Progenitor cell of endocrine pancreas (in vitro differentiated cells): ENCODE results near the gene GPR78. TPM values are rescaled to one million over a fixed set of nuclear protein-coding genes. Genes with fewer than 3 reads are reported as not detected.

Experiments
- DNase-seq: peaks from one replicate; pipeline ENCODE4 v3.0.0; 2021; ENCODE audit warnings: low spot score; ENCODE audit not compliant: unreplicated experiment
- H3K27ac Mint-ChIP-seq: 2 replicates; pipeline ENCODE4 v1.8.0; 2021; ENCODE audit warnings: mild to moderate bottlenecking, moderate library complexity, mixed read lengths
- H3K27me3 Mint-ChIP-seq: 2 replicates; pipeline ENCODE4 v1.8.0; 2021; ENCODE audit warnings: mixed read lengths
- H3K36me3 Mint-ChIP-seq: 2 replicates; pipeline ENCODE4 v1.8.0; 2022; ENCODE audit warnings: mixed read lengths; ENCODE audit not compliant: insufficient read depth
- H3K4me1 Mint-ChIP-seq: 2 replicates; pipeline ENCODE4 v1.8.0; 2021; ENCODE audit warnings: low read depth, mixed read lengths
- H3K4me3 Mint-ChIP-seq: 2 replicates; pipeline ENCODE4 v1.8.0; 2021; ENCODE audit warnings: low read depth, mild to moderate bottlenecking, moderate library complexity, mixed read lengths
- H3K9me3 Mint-ChIP-seq: 2 replicates; pipeline ENCODE4 v1.8.0; 2021; ENCODE audit warnings: low read depth, mixed read lengths
- total RNA-seq: library from RNA; stranded (reverse); gene quantifications from 2 replicates; pipeline ENCODE4 v1.2.1, GENCODE V29; 2021
- TF ChIP-seq, protein P1 (sequence below): fragments of 200-600 bp; sonication (generic); IDR thresholded peaks from one replicate; pipeline ENCODE4 v1.5.0; 2021; ENCODE audit warnings: antibody characterized with exemption, mild to moderate bottlenecking; ENCODE audit not compliant: unreplicated experiment

Gene GPR78
- total RNA-seq, 1 donor from 2014 or later, result 0.31 TPM

DNA sequence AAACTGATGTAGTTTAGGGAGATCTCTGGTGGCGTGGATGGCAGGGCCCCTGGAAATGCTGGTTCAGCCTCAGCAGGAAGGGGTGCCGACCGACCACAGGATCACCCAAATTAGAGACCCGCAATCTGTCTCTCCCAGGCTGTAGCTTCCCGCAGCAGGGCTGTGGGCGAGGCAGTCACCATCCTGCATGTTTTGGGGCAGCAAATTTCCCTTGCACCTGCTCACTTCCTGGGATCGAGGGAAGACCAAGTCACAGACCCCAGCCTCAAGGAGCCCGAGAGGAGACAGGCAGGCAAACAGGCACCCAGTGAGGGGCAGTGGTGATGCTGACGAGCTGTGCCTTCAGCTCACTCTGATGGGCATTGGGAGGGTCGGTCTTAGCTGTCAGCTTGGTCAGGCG is 21.2 kb upstream of the GPR78 start:
- no peak overlapping the region for H3K4me3 Mint-ChIP-seq
- H3K27ac Mint-ChIP-seq, result no peak overlapping the region
- no peaks in the 10 kb centered on the region for H3K36me3 Mint-ChIP-seq
- no peaks in the 10 kb centered on the region for H3K9me3 Mint-ChIP-seq
- H3K4me1 Mint-ChIP-seq, result peaks cover 22% of the 10 kb centered on the region
- peaks cover 2% of the 10 kb centered on the region for H3K27me3 Mint-ChIP-seq
- TF ChIP-seq, protein P1, sequence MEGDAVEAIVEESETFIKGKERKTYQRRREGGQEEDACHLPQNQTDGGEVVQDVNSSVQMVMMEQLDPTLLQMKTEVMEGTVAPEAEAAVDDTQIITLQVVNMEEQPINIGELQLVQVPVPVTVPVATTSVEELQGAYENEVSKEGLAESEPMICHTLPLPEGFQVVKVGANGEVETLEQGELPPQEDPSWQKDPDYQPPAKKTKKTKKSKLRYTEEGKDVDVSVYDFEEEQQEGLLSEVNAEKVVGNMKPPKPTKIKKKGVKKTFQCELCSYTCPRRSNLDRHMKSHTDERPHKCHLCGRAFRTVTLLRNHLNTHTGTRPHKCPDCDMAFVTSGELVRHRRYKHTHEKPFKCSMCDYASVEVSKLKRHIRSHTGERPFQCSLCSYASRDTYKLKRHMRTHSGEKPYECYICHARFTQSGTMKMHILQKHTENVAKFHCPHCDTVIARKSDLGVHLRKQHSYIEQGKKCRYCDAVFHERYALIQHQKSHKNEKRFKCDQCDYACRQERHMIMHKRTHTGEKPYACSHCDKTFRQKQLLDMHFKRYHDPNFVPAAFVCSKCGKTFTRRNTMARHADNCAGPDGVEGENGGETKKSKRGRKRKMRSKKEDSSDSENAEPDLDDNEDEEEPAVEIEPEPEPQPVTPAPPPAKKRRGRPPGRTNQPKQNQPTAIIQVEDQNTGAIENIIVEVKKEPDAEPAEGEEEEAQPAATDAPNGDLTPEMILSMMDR, result no peak
- DNase-seq, result no peak

DNA sequence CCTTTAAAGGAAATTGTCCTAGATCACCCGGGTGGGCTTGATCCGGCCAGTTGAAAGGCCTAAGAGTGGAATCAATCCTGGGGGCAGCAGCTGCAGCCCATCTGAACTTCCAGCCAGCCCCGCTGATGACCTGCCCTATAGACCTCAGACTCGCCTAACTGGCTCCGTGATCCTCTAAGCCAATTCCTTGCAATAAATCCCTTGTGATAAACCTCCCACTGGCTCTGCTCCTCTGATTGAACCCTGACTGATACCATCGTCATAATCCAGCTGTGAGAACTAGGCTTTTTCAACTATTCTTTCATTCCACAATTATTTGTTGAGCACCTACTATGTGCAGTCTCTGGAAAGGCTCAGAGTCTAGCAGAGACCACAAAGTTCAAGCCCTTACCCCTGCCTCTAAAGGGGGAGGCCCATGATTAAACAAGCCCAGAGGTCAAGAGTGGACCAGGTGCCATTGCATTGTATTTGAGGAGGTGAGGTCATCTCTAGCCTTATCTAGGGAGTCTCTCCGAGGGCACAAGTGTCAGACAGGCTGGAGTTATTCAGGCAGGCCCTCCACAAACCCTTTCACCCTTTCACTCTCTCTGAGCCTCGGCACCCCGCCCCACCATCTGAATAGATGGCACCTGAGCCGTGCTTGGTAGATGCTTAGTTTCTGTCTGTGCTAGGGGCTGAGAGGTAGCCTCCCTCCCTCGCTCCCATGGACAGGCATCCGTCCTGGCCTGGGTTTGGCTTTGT is 20.5 kb upstream of the GPR78 start:
- peaks cover 22% of the 10 kb centered on the region for H3K4me1 Mint-ChIP-seq
- no peaks in the 10 kb centered on the region for H3K27me3 Mint-ChIP-seq
- H3K9me3 Mint-ChIP-seq, result no peaks in the 10 kb centered on the region
- H3K27ac Mint-ChIP-seq, result no peak overlapping the region
- H3K4me3 Mint-ChIP-seq, result no peak overlapping the region
- no peak for DNase-seq
- TF ChIP-seq, protein P1, result no peak
- H3K36me3 Mint-ChIP-seq, result no peaks in the 10 kb centered on the region

DNA sequence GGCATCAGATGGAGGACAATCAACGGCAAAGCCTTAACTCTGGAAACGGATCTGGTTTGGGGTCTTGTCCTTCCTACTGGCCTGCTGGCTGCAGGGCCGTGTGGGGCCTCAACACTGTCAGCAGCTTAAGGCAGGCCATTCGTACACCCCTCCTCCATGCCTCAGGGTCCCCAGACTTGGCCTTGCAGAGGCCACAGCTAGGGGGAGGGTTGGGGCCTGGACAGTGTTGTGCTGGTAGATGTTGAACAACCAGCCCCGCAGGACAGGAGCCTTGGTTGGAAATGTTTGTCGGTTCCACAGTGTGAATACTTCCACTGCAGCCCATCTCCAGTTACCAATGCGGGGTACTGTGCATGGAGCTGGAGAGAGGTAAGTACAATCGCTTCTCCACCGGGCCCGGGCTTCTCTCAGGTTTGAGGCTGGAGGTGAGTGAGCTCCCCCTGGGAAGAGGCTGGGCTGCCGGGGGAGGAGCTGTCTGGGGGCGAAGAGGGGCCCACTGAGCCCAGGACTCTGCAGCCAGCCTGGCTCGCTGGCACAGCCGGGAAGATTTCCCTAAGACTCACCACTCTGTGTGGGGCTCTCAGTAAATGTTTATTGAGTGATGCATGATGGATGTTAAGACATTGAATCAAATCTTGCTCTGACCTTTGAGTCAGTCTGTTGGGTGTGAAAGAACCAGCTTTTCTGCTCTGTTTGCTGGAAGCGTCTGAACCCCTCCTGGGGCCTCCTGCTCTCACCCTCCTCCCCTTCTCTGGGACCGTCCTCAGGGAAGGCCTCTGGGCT is 19.7 kb upstream of the GPR78 start:
- no peak for DNase-seq
- Mint-ChIP-seq H3K36me3 (no peaks in the 10 kb centered on the region), H3K4me3 (no peak overlapping the region), H3K9me3 (no peaks in the 10 kb centered on the region), H3K27me3 (no peaks in the 10 kb centered on the region), H3K4me1 (peaks cover 22% of the 10 kb centered on the region), H3K27ac (peak overlapping the region; percentile 85)
- TF ChIP-seq, protein P1, result no peak

DNA sequence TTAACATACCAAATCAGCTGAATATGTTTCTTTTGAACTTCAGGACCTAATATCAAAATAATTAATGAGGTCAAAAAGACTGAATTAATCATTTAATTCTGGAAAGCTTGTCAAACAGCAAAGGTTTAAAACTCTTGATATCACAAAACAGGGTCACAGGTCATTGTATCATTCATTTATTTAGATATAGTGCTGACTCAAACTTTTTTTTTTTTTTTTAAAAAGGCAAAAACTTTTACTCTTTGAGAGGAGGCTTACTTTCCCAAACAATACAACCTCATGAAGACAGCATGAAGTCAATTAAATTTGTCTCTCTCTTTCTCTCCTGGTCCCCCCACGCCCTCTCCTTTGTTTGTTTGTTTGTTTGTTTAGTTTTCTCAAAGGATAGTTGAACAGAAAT is 15.6 kb upstream of the GPR78 start:
- H3K27ac Mint-ChIP-seq, result no peak overlapping the region
- no peaks in the 10 kb centered on the region for H3K9me3 Mint-ChIP-seq
- DNase-seq, result no peak
- H3K36me3 Mint-ChIP-seq, result no peaks in the 10 kb centered on the region
- H3K27me3 Mint-ChIP-seq, result peaks cover 2% of the 10 kb centered on the region
- TF ChIP-seq, protein P1, result no peak
- H3K4me3 Mint-ChIP-seq, result no peak overlapping the region
- H3K4me1 Mint-ChIP-seq, result peaks cover 21% of the 10 kb centered on the region

DNA sequence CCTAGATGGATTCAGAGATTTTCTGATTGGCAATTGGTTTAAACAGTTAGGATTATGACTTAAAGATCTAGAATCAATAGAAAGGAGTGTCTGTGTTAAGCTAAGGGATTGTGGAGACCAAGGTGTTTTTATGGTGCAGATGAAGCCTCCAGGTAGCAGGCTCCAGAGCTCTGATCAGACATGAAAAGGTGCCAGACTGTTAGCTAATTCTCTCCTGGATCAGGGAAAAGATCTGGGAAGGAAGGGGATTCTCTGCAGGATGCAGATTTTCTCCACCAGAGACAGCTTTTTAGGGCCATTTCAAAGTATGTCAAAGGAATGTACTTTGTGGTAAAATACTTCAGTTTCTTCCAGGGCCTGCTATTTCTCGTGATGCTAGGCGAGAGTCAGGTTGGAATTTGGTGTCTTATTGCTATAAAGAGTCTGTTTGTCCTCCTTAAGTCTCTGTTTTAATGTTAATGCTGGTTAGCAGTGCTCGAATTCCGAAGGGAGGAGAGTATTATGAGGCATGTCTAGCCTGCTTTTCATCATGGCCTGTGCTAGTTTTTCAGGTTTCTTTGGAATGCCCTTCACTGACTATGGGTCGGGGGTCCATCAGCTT is 12.0 kb upstream of the GPR78 start:
- no peak overlapping the region for H3K4me3 Mint-ChIP-seq
- no peak overlapping the region for H3K27ac Mint-ChIP-seq
- DNase-seq, result no peak
- no peaks in the 10 kb centered on the region for H3K36me3 Mint-ChIP-seq
- H3K9me3 Mint-ChIP-seq, result no peaks in the 10 kb centered on the region
- peaks cover 2% of the 10 kb centered on the region for H3K4me1 Mint-ChIP-seq
- peaks cover 2% of the 10 kb centered on the region for H3K27me3 Mint-ChIP-seq
- TF ChIP-seq, protein P1, result no peak
